ENCODE measurements around the gene MIOX.
A peak's percentile ranks its signal among the peaks of the same experiment; 100 is the strongest.
"Not testable (repeated sequence)": the region's sequence is repeated elsewhere in the genome, so short reads cannot be mapped to it uniquely, and the experiment has no call there.

MIOX gene

GRCh38 chr22:50518606-50519005 lies 31.9 kb downstream of the MIOX start:
- no peak for DNase-seq

GRCh38 chr22:50519151-50519550 lies 32.5 kb downstream of the MIOX start:
- no peak for DNase-seq

GRCh38 chr22:50520184-50520583 lies 33.5 kb downstream of the MIOX start:
- not testable (repeated sequence) for DNase-seq

- no peak for DNase-seq
Measured at GRCh38 chr22:50520826-50521453, 34.3 kb downstream of the MIOX start.

- no peak for DNase-seq
Measured at GRCh38 chr22:50521710-50522109, 35.1 kb downstream of the MIOX start.

GRCh38 chr22:50522208-50522805 lies 35.6 kb downstream of the MIOX start:
- no peak for DNase-seq

- no peak for DNase-seq
Measured at GRCh38 chr22:50522806-50523438, 36.3 kb downstream of the MIOX start.

- DNase-seq: no peak
Measured at GRCh38 chr22:50523458-50523805, 36.8 kb downstream of the MIOX start.

- DNase-seq: no peak
Measured at GRCh38 chr22:50523806-50524675, 37.4 kb downstream of the MIOX start.

GRCh38 chr22:50524676-50525103 lies 38.0 kb downstream of the MIOX start:
- DNase-seq: no peak

GRCh38 chr22:50525104-50525857 lies 38.6 kb downstream of the MIOX start, which contains the start of gene SCO2:
TSS of gene SCO2 (minus strand) at chr22:50525598. CDS start at chr22:50524411, 1,187 bp downstream.
- DNase-seq: peak; percentile 92

GRCh38 chr22:50525858-50526107 lies 39.1 kb downstream of the MIOX start:
- DNase-seq: no peak

- peak; percentile 67 for DNase-seq
Measured at GRCh38 chr22:50526108-50526833, 39.6 kb downstream of the MIOX start.

- DNase-seq: no peak
Measured at GRCh38 chr22:50526834-50527801, 40.5 kb downstream of the MIOX start.

GRCh38 chr22:50527921-50528681 lies 41.4 kb downstream of the MIOX start:
- no peak for DNase-seq

- no peak for DNase-seq
Measured at GRCh38 chr22:50528682-50529415, 42.2 kb downstream of the MIOX start.

GRCh38 chr22:50529416-50529896 lies 42.8 kb downstream of the MIOX start:
- DNase-seq: no peak

- DNase-seq: peak; percentile 63
Measured at GRCh38 chr22:50529897-50530579, 43.4 kb downstream of the MIOX start, which contains the start of gene TYMP. TSS of gene TYMP (minus strand) at chr22:50530012. CDS start at chr22:50529709, 303 bp downstream.

GRCh38 chr22:50530580-50530876 lies 43.9 kb downstream of the MIOX start:
- DNase-seq: peak; percentile 63

All from GOT3 (cell line).